Aortic smooth muscle cell (primary cell): Measurements from ENCODE around the gene GPR132. TPM values are rescaled to one million over a fixed set of nuclear protein-coding genes. Genes with fewer than 3 reads are reported as not detected.

Source experiments
- total RNA-seq: library from RNA; depleted of rRNA; stranded (reverse); fragments of >200 nt; gene quantifications from 2 replicates; pipeline ENCODE4 v1.2.3, GENCODE V29; 2014

The GPR132 gene
- not detected in 2 replicates for total RNA-seq

GRCh38 chr14:105065280-105066228, at the start of gene GPR132:
Gene GPR132 (minus strand): TSS chr14:105065430. CDS start chr14:105055420, 10,010 bp downstream.

GRCh38 chr14:105020815-105021655, 44.2 kb downstream of the GPR132 start, which contains the start of gene CDCA4:
Gene CDCA4 (minus strand): TSS chr14:105021083. CDS start chr14:105011929, 9,154 bp downstream.

Other genes with a start within 250 kb of the GPR132 start
- 12.1 and 14.9 TPM in 2 replicates for gene CEP170B, start 200.2 kb downstream of the GPR132 start, total RNA-seq
- gene PLD4, start 140.6 kb downstream of the GPR132 start, total RNA-seq: 0.12 and 0.13 TPM in 2 replicates
- 36.7 and 56.5 TPM in 2 replicates for gene AHNAK2, start 87.1 kb downstream of the GPR132 start, total RNA-seq
- 8.8 and 11.1 TPM in 2 replicates for gene CLBA1, start 79.6 kb downstream of the GPR132 start, total RNA-seq
- 15.2 and 24.0 TPM in 2 replicates for gene CDCA4, start 44.3 kb downstream of the GPR132 start, total RNA-seq
- gene JAG2, start 103.3 kb upstream of the GPR132 start, total RNA-seq: 1.1 and 2.1 TPM in 2 replicates
- gene NUDT14, start 115.9 kb upstream of the GPR132 start, total RNA-seq: 10.3 and 16.1 TPM in 2 replicates
- 37.0 and 44.7 TPM in 2 replicates for gene BTBD6, start 183.1 kb upstream of the GPR132 start, total RNA-seq
- 32.0 and 41.2 TPM in 2 replicates for gene BRF1, start 235.6 kb upstream of the GPR132 start, total RNA-seq
- gene PACS2, start 249.3 kb upstream of the GPR132 start, total RNA-seq: 48.9 and 51.1 TPM in 2 replicates